Peyer's patch (tissue), 4 donors: ENCODE measurements around the gene ALDH4A1. TPM values are rescaled to one million over a fixed set of nuclear protein-coding genes. Genes with fewer than 3 reads are reported as not detected.
A peak's percentile ranks its signal among the peaks of the same experiment; 100 is the strongest.

ENCODE experiments used
- DNase-seq, 3 donors: peaks; one replicate each; pipeline ENCODE4 v3.0.0-alpha.2; 2017 to 2019
- H3K27ac ChIP-seq, 4 donors: fragments of 200-600 bp; sonication (generic); one replicate each; pipeline ENCODE4 v1.5.1; 2016 to 2019
- H3K27me3 ChIP-seq, 2 donors: fragments of 200-600 bp; sonication (generic); one replicate each; pipeline ENCODE4 v1.5.1; 2019
- H3K36me3 ChIP-seq, 3 donors: fragments of 200-600 bp; sonication (generic); one replicate each; pipeline ENCODE4 v1.5.1; 2016 to 2019
- H3K4me1 ChIP-seq, 4 donors: fragments of 200-600 bp; sonication (generic); one replicate each; pipeline ENCODE4 v1.5.1; 2016 to 2019
- H3K4me3 ChIP-seq, 4 donors: fragments of 200-600 bp; sonication (generic); 1 replicate in 3 of 4; 2 replicates in 1 of 4; pipeline ENCODE4 v1.5.1; 2016 to 2019; ENCODE audit warnings: mild to moderate bottlenecking in 1 of 4
- H3K9me3 ChIP-seq, 4 donors: fragments of 200-600 bp; sonication (generic); one replicate each; pipeline ENCODE4 v1.5.1; 2016 to 2019; ENCODE audit warnings: mild to moderate bottlenecking in 1 of 4
- POLR2A ChIP-seq, 2 donors: fragments of 450-650 bp; IDR thresholded peaks; one replicate each; pipeline ENCODE4 v1.5.1; 2017; ENCODE audit warnings: antibody characterized with exemption in 2 of 2, mild to moderate bottlenecking in 2 of 2, moderate library complexity in 2 of 2
- total RNA-seq, 4 donors: library from RNA; depleted of rRNA; stranded (reverse); fragments of >200 nt; gene quantifications; one replicate each; pipeline ENCODE4 v1.1.0, GENCODE V29; 2016
- TF ChIP-seq, protein P1 (sequence below), 6 experiments: fragments of 450-650 bp in 4 of 6; fragments of 200-600 bp in 2 of 6; sonication (generic) in 1 of 6; IDR thresholded peaks; one replicate each; pipeline ENCODE4 v1.5.1; 2017 to 2019; ENCODE audit warnings: antibody characterized with exemption in 6 of 6, mild to moderate bottlenecking in 3 of 6, moderate library complexity in 1 of 6

The ALDH4A1 gene
- total RNA-seq, 4 donors from 2014 or later: 2.8 to 5.8 (median 4.1) TPM

DNA sequence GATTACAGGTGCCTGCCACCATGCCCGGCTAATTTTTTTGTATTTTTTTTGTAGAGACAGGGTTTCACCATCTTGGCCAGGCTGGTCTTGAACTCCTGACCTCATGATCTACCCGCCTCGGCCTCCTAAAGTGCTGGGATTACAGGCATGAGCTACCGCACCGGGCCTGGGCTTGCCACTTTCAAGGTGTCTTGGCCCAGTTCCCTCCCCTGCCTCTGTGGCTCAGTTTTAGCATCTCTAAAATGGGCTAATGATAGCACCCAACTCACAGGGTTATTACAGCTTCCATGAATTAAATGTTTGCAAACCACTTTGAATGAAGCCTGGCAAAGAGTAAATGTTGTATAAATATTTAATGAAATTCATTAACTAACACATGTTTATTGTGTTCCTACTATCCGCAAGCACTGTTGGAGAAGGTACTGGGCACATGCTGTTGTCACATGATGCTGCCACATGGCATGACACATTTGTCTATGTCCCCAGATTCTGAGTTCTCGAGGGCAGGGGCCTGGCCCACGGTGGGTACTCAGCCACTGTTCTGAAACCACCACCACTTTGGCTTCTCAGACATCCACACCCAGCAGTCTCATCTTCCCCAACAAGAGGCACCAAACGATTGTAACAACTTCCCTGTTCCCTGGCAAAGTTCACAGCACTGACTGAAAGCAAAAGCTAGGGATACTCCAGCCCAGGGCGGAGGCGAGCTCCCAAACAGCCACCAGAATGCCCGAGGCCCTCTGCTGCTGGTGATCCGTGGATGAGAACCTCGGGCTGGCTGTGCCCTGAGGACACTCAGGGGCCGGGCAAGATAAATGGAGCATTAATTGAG lies 44.4 kb upstream of the ALDH4A1 start:
- DNase-seq: no peak
- TF ChIP-seq POLR2A (IDR thresholded peaks at IDR 0.05): no peak
- TF ChIP-seq, protein P1, sequence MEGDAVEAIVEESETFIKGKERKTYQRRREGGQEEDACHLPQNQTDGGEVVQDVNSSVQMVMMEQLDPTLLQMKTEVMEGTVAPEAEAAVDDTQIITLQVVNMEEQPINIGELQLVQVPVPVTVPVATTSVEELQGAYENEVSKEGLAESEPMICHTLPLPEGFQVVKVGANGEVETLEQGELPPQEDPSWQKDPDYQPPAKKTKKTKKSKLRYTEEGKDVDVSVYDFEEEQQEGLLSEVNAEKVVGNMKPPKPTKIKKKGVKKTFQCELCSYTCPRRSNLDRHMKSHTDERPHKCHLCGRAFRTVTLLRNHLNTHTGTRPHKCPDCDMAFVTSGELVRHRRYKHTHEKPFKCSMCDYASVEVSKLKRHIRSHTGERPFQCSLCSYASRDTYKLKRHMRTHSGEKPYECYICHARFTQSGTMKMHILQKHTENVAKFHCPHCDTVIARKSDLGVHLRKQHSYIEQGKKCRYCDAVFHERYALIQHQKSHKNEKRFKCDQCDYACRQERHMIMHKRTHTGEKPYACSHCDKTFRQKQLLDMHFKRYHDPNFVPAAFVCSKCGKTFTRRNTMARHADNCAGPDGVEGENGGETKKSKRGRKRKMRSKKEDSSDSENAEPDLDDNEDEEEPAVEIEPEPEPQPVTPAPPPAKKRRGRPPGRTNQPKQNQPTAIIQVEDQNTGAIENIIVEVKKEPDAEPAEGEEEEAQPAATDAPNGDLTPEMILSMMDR (IDR thresholded peaks at IDR 0.05): no peak
- H3K4me3 ChIP-seq: no peak overlapping the region
- H3K27ac ChIP-seq: peak overlapping the region in 1 of 4 donors; percentile 38
- no peaks in the 10 kb centered on the region for H3K36me3 ChIP-seq
- H3K9me3 ChIP-seq: no peaks in the 10 kb centered on the region
- peaks cover 4 to 60% (median 34%) of the 10 kb centered on the region in 4 donors for H3K4me1 ChIP-seq
- no peaks in the 10 kb centered on the region for H3K27me3 ChIP-seq

DNA sequence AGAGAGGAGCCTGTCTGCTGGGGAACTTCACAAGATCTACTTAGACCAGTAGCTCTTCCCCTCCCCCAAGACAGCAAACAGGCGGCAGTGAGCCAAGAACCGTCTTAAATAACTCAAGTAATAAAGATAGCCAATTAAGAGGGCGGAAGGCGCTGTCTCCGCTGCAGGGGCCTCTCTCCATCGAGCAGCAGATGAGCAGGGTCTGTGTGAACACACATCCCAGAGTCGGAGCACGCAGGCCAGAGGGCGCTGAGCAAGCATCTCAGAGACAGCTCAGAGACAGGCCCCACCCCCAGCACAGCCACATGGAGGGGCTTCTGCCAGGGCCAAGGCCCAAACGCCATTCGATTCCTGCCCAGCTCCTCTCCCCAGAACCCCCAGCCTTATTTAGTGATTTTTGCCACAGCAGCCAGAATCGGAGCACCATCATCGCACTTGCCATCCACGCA lies 43.1 kb upstream of the ALDH4A1 start:
- Histone ChIP-seq H3K9me3 (no peaks in the 10 kb centered on the region), H3K4me1 (peaks cover 4 to 49% (median 21%) of the 10 kb centered on the region in 4 donors), H3K27ac (peak overlapping the region in 1 of 4 donors; percentile 13), H3K36me3 (no peaks in the 10 kb centered on the region), H3K4me3 (no peak overlapping the region), H3K27me3 (no peaks in the 10 kb centered on the region)
- TF ChIP-seq, protein P1 (IDR thresholded peaks at IDR 0.05): no peak
- no peak for DNase-seq

DNA sequence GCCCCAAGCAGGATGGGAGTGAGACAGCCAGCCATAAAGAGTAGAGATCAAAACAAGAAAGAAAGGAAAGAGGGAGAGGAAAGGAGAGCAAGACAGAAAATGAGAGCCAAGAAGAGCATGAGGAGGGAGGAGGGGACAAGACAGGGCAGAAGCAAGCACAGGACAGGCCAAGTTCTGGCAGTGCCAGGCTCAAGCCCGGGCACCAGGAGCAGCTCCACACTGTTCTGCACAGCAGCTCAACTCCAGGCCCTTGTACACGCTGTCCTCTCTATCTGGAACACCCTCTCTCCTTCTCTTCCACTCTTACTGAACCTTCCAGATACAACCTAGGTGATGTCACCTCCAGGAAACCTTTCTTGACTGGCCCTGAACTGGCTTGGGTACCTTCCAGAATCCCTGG lies 42.5 kb upstream of the ALDH4A1 start:
- no peak for DNase-seq
- peaks cover 4 to 52% (median 18%) of the 10 kb centered on the region in 4 donors for H3K4me1 ChIP-seq

DNA sequence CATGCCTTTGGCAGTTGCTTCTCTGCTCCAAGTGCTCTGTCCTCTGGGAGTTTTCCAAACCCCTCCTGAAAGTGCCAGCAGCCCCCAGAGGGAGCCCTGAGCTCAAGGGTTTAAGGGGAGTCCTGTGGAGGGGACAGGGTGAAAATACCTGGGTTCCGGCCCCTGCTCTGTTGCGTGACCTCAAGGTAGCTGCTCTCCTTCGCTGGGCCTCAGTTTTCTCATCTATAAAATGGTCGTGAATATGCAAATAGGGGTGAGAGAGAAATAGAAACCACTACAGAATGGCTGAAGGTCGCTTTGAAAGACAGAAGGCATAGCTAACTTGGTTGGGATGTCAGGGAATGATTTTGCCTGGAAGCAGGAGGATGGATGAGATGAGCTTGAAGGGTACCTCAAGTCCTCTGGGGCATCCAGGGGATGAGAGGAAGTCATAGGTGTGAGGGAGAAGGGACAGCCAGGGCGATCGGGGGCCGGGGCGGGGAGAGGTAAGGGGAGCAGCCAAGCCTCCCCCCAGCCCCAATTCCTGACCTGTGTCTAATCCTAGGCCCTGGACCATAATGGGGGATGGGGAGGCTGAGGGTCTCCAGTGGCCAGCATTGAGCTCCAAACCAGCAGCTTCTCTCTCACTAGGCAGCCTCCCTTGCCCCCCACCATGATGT lies 41.7 kb upstream of the ALDH4A1 start:
- Histone ChIP-seq H3K27ac (no peak overlapping the region), H3K4me3 (no peak overlapping the region), H3K9me3 (no peaks in the 10 kb centered on the region), H3K36me3 (no peaks in the 10 kb centered on the region), H3K4me1 (peaks cover 4 to 47% (median 15%) of the 10 kb centered on the region in 4 donors), H3K27me3 (no peaks in the 10 kb centered on the region)
- TF ChIP-seq POLR2A (IDR thresholded peaks at IDR 0.05): no peak
- TF ChIP-seq, protein P1 (IDR thresholded peaks at IDR 0.05): no peak
- DNase-seq: no peak

More for the DNA sequence above, 42.5 kb upstream of the ALDH4A1 start:
- Histone ChIP-seq H3K9me3 (no peaks in the 10 kb centered on the region), H3K27ac (peak overlapping the region in 1 of 4 donors; percentile 13), H3K4me3 (no peak overlapping the region), H3K27me3 (no peaks in the 10 kb centered on the region), H3K36me3 (no peaks in the 10 kb centered on the region)
- no peak for TF ChIP-seq POLR2A (IDR thresholded peaks at IDR 0.05)
- TF ChIP-seq, protein P1 (IDR thresholded peaks at IDR 0.05): no peak

DNA sequence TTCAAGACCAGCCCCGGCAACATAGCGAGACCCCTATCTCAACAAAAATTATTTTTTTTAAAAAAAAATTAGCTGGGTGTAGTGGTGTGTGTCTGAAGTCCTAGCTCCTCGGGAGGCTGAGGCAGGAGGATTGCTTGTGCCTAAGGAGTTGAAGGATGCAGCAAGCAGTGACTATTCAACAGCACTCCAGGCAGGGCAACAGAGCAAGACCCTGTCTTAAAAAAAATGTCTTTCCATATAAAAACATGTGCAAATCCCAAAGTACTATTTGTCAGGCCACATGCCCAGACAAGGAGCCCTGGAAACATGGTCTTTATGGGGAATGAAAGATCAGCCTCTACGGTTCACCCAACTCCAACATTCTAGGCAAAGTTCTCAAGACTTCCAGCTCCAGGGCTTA lies 40.8 kb upstream of the ALDH4A1 start:
- no peaks in the 10 kb centered on the region for H3K36me3 ChIP-seq
- peaks cover 4 to 38% (median 7%) of the 10 kb centered on the region in 4 donors for H3K4me1 ChIP-seq
- no peak overlapping the region for H3K4me3 ChIP-seq
- no peaks in the 10 kb centered on the region for H3K9me3 ChIP-seq
- DNase-seq: no peak
- no peak overlapping the region for H3K27ac ChIP-seq
- H3K27me3 ChIP-seq: no peaks in the 10 kb centered on the region
- no peak for TF ChIP-seq POLR2A (IDR thresholded peaks at IDR 0.05)
- TF ChIP-seq, protein P1 (IDR thresholded peaks at IDR 0.05): no peak
